Right ventricle myocardium superior (tissue), 1 donor: ENCODE measurements around the gene VPS8. TPM values are rescaled to one million over a fixed set of nuclear protein-coding genes. Genes with fewer than 3 reads are reported as not detected.
A peak's percentile ranks its signal among the peaks of the same experiment; 100 is the strongest.

Experiments
- ATAC-seq: fragments of 200-7000 bp; cut with Tn5 transposase; one replicate; pipeline ENCODE4 v1.9.1; 2020; ENCODE audit warnings: mild to moderate bottlenecking; ENCODE audit not compliant: poor library complexity
- DNase-seq: peaks from one replicate; pipeline ENCODE4 v3.0.0-alpha.2; 2020
- intact Hi-C: fragments of 100-400 bp; cut with DNase I; formaldehyde crosslinking; loops from one replicate; pipeline ENCODE4 v1.11.2; 2022
- total RNA-seq: library from RNA; stranded (reverse); fragmentation: NEBNext Ultra II Directional; extraction: Animal tissue kit (Norgen Biotek cat#: 25700); gene quantifications from one replicate; pipeline ENCODE4 v1.2.1, GENCODE V29; 2021
- donor health status: DM: no; HTN: yes; CAD: no; lungs with severe emphysema.

VPS8 gene
- total RNA-seq, 1 donor from 2014 or later = 51.5 TPM

DNA sequence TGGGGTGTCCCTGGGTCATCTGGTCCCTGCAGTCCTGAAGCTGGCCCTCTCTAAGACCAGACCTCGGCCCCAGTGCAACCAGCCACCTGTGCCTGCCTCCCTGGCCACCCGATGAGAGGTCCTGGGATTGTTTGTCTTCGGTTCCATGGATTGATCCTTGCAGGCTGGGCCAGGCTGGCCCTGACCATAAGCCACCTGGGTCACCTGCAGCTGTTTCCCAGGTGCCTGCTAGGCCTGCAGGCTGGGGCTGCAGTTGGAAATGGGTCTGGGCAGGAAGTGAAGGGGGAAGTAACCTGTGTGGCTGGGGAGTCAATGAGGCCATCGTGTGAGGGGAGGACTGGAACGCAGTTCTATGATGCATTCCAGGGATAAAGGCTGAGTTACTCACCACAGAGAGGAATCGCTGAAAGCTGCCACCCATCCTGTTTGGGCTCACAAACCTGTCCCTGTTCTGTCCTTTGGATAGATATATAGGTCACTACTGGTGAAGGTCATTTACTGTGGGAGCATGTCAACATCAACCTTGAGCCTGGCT is 30.9 kb upstream of the VPS8 start:
- ATAC-seq (no peak), DNase-seq (no peak)
- intact Hi-C loops = no loop called here

DNA sequence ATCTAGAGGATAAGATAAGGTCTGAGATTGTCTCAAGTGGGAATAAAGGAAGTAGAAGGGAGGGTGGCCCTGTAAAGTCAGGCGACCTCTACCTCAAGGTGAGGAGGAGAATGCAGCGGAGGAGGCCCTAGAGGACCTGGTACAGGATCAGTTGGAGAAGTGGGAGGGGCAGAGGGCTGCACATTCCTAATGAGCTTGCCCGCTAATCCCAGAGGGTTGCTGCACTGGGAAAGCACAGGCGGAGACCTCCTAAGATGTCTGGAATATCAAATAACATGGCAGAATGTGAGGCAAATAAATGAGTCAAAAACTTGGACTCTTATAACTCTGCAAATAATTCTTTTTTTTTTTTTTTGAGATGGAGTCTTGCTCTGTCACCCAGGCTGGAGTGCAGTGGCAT is 30.2 kb upstream of the VPS8 start:
- intact Hi-C loops = no loop called here
- ATAC-seq = no peak
- DNase-seq = no peak

DNA sequence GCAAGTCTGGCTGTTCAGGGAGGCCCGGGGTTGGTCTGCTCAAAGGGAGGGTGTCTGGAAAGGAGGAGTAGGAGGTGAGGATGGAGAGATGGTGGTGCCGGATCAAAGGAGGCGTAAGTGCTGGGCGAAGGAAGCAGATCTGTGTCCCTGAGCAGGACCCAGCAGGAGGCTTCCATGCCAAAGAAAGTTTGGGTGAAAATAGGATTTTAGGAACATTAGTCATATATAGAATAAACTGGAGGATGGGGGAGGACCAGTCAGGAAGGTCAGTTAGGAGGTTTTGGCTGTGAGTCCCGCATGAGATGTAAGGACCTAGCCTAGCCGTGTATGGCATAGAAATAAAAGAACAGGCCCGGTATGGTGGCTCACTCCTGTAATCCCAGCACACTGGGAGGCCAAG is 28.6 kb upstream of the VPS8 start:
- intact Hi-C loops = no loop called here
- no peak for DNase-seq
- no peak for ATAC-seq

DNA sequence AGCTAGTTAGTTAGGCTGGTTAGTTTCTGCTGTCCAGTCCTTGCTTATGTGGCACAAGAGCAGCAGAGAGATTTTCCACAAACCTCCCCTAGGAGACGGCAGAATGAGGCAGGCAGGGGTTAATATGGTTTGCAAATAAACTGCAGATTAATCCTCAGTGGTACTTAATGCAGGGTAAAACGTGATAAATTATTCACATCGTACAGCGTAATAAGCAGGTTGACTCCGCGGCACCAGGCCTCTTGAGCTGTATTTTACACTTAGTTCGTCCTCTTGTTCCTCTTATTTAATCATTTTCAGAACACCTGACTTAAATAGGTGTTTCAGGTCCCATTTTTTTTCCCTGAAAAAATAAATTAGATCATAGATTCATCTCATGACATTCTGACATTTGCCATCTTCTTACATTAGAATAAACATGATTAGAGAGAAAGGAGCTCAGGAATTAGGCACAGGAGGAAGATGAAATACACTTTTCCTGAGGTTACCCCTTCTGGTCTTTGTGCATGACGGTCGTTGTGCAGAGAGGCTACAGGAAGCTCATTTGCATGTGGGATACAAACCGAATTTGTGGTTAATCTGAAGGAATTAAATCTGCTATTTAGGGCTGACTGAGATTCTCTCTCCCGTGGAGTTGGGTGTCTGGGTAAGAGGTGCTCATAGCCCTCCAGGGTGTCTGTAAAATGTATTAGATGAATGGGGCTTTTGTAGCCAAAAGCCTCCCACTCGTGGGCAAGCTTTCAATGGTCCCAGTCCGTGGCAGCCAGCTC is 27.1 kb upstream of the VPS8 start:
- ATAC-seq = no peak

DNA sequence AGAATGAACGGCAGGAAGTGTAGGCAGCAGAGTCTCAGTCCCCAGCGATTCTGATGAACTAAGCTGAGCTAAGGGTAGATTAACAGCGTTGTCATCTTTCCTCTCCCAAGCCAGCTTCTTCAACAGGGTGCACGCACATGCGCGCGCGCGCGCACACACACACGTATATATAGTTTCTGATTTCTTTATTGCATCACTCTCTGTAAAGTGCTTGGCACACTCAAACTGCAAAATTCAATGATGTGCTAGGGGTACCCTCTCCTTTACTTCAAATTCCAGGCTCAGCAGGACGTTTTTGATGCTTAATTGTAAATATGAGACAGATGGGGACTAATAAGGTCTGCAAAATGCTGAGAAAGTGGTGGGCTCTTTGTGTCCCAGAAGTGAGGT is 26.1 kb upstream of the VPS8 start:
- no peak for DNase-seq
- ATAC-seq = peak; percentile 49
- intact Hi-C loops = no loop called here

More for the DNA sequence above, 27.1 kb upstream of the VPS8 start:
- intact Hi-C loops = no loop called here
- no peak for DNase-seq

DNA sequence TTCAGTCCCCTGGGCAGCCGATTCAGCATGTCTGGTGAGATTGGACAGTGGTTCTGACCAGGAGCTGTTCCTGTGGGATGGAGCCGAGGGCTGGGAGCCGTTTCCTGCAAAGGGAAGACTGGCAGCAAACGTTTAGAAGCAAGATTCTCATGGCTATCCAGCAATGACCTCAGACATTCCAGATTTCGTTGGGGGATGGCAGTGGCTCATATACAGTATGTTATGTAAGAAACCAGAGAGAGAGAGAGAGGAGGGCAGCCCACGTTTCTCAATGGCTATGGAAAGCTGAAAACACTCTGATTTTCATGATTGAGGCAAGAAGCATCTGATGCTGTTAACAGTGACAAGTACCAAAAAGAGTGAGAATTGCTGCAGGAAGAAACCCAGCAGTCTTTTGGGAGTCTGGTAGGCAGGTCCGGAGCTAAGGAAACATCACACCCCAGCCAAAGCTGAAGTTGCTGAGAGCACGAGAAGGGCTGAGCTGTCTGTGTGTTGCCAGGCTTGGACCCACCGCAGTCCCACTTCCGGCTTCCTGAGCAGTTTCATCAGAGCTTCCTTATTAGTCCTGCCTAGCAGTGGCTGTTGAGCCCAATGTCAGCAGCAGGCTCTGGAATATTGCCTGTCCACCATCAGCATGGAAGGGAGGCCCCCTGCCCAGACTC is 25.6 kb upstream of the VPS8 start:
- intact Hi-C loops = no loop called here
- DNase-seq = peak; percentile 77
- ATAC-seq = peak; percentile 83

DNA sequence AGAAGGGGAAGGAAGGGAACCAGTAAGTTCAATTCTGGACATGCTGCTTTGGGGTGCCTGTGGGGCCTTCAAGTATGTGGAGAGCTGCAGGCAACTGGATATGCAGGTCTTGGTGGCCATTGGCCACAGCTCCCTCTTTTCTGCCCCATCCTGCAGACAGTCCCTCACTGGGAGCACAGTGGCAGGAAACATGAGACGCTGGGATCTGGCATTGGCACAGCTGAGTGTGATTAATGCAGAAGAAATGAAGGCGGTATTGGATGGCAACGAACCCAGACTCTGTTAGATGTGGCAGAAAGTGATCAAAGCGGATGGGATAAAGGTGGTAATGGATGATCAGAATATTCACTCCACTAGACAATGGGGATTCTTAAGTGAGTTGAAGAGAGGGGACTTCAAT is 23.2 kb upstream of the VPS8 start:
- intact Hi-C loops = no loop called here
- no peak for DNase-seq
- no peak for ATAC-seq

DNA sequence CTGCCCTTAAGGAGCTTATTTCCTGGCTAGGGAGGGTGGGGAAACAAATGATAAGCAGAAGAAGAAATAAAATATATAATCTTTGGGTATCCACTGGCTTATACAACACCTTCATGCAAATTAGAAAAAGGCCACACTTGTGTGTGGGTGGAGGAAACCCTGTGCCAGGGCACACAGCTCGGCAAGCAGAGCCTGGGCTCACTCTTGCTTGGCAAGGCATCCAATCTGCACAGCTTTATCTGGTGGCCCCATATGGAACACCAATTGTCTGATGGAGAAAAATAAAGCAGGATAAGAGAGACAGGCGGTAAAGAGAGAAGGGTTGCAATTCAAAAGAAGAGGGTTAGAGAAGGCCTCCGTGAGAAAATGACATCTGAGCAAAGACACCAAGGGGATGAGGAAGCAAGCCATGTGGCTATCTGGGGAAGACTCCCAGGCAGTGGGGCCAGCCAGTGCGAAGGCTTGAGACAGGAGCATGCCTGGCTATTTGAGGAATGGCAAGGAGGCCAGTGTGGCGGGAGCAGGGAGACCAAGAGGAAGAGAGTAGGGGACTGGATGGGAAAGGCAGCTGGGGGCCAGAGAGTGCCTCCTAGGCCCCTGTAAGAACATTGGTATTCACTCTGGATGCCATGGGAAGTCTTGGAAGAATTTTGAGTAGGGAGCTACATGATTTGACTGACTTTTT is 22.5 kb upstream of the VPS8 start:
- DNase-seq = no peak
- ATAC-seq = no peak
- intact Hi-C loops = no loop called here

DNA sequence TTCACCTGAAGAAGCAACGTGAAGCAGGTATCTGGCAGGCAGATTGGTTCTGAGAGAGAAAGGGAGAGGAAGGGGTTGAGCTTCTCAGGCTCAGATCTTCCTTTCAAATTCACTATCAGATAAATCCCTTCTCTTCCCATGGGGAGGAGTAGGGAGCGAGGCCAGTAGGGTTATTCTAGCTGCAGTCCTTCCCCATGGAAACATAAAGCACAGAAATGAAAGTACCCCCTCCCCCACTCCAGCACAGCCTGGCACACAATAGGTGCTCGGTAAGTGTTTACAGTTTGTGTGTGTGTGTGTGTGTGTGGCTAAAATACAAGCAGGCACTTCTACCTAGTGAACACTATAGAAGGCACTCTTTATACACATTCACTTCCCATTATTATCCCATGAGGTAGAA is 20.8 kb upstream of the VPS8 start:
- intact Hi-C loops = no loop called here
- ATAC-seq (no peak), DNase-seq (no peak)

DNA sequence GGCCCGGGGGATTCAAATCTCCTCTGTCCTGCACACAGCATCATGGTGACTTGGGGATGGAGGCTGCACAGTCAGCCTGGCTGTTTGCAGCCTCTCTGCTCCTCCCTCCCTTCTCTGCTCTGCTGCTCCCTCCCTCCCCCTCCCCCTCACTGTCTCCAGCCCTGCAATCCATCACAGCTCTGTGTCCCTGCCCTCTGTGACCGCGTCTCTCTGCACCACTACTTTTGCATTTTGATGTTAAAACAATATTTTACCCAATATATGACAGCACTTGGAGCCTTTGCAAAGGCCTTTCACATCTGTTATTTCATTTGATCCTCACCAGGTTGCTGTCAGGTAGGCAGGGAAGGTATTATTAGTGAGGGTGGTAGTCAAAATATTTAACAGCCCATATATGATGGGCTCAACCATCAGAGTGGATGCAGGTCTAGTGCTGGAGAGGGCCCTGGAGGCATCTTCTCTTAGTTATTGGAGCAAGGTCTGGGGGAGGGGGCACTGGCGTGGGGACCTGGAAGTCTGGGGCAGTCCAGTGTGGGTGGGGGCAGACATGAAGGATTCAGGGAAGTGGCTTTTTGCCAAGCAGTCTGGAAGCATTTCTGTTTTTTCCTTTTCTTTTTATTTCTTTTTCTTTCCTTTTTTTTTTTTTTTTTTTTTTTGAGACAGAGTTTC is 16.3 kb upstream of the VPS8 start:
- intact Hi-C loops = no loop called here
- ATAC-seq (peak; percentile 10), DNase-seq (no peak)

DNA sequence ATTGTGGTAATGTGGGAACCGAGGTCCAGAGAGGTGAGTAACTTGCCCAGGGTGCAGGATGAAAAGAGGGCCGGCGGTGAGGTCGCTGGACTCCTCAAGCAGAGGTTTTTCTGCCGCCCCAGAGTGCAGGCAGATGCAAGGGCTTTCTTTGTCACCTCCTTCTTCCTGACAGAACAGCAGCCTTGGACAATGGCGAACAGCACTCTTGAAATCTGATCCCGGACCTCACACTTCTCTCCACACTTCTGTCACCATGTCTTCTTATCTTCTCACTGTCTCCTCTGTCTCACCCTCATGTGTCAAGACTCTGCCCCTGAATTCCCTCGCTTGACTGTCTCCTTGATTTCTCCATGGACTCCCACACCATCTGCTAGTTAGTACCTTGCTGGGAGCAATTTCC is 15.4 kb upstream of the VPS8 start:
- intact Hi-C loops = no loop called here
- ATAC-seq (peak; percentile 43), DNase-seq (no peak)

DNA sequence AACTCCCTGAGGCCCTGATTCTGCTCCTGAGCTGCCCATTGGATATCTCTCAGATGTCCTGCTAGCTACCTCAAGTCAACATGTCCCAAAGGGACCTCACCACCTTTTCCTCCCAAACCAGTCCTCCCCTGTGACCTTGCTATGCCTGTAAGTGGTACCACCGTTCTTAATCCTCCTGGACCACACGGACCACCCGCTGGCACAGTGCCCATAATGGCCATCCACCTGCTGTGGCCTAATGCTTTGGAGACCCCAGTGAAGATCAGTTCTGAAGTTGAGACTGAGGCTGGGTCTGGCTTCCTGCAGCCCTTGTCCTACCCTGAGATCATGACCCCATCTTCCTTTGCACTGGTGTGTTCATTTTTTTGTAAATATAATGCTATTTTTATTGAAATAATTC is 15.0 kb upstream of the VPS8 start:
- intact Hi-C loops = no loop called here
- no peak for DNase-seq
- ATAC-seq = no peak

DNA sequence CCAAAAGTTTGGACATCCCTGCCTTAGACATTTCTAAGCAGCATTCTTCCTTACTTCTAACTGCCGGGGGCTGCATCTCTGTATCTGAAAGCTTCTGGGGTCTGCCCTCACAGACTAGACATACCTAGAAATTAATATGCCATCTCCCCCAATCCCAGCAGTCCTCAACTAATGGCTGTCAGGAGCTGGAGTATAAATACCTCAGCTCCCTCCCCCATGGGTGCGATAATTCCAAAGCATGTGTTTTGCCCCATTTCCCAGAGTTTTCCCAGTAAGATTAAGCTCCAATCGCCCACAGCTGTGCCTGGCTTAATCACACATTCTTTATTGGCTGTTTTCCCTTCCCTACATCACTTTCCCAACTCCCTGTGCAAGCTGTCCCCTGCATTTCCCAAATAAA is 13.8 kb upstream of the VPS8 start:
- intact Hi-C loops = no loop called here
- DNase-seq = no peak
- ATAC-seq = no peak

DNA sequence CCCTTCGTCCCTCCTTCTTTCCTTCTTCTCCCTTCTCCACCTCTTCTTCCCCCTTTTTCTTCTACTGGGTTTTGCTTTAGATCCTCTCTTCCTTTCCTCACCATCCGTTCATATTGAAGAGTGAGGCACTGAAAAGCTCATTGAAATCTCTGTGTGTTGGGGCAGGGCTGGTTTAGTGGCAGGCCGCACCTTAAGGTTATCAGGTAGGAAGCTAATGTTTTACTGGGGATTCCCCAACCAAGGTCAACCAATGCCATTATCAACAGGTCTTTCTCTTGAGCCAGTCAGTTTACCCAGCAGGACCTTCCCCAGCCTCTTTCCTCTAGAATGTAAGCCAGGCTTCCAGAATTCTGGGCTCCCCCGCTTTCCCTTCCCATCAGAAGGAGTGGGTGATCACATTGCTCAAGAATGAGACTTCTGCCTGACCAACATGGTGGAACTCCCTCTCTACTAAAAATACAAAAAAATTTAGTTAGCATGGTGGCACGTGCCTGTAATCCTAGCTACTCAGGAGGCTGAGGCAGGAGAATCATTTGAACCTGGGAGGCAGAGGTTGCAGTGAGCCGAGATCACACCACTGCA is 11.5 kb upstream of the VPS8 start:
- ATAC-seq (no peak), DNase-seq (no peak)
- intact Hi-C loops = no loop called here

DNA sequence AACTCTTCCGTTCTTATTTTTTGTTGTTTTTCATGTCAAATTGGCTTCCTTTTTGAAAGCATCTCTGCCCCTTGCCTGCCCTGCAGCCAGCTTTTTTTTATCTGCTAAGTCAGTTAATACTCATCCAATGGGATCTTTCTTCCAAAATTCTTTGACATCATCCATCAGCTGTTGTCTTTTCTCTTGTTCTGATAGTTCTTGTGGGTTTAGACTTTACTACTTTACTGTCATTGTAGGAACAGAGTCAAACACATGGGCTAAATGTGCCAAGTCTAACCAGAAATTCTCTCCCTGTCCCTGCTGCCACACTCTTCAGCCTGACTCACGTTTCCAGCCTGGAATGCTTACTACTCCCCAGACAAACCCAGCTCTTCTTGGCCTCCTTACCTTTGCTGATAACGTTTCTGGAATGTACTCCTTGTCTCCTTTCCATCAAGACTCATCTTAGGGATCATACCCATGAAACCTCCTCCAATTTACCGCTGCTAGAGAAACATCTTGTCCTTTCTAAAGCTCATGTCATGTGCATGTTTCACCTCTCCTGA is 10.7 kb upstream of the VPS8 start:
- intact Hi-C loops = no loop called here
- DNase-seq = no peak
- ATAC-seq = no peak

DNA sequence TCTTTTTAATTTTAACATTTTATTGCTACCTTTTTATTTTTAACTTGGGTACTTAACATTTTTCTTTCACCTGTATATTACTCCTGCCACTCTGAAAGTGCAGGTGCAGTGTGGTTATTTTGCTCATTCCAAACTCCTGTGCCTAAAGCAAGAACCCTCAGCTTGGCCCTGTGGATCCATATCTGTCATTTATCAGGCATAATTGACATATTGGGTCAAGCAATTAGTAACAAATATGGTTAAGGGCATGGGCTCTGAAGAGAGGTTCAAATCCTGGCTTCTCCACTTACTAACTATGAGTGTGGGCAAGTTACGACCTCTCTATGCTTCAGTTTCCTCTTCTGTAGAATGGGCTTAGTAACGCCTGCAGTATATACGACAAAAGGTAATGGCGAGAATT is 9.8 kb upstream of the VPS8 start:
- intact Hi-C loops = no loop called here
- no peak for ATAC-seq

DNA sequence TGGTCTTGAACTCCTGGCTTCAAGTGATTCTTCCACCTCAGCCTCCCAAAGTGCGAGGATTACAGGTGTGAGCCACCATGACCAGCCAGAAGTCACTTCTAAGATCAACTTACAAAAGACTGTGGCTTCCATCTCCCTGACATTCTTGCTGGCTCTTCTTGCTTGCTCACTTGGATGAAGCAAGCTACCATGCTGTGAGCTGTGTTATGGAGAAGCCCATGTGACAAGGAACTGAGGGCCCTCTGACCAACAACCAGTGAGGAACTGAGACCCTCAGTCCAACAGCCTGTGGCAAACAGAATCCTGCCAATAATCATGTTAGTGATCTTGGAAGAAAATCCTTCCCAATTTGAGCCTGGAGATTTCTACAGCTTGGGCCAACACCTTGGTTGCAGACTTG is 7.2 kb upstream of the VPS8 start:
- intact Hi-C loops = no loop called here
- DNase-seq = no peak
- ATAC-seq = no peak

More for the DNA sequence above, 9.8 kb upstream of the VPS8 start:
- no peak for DNase-seq

DNA sequence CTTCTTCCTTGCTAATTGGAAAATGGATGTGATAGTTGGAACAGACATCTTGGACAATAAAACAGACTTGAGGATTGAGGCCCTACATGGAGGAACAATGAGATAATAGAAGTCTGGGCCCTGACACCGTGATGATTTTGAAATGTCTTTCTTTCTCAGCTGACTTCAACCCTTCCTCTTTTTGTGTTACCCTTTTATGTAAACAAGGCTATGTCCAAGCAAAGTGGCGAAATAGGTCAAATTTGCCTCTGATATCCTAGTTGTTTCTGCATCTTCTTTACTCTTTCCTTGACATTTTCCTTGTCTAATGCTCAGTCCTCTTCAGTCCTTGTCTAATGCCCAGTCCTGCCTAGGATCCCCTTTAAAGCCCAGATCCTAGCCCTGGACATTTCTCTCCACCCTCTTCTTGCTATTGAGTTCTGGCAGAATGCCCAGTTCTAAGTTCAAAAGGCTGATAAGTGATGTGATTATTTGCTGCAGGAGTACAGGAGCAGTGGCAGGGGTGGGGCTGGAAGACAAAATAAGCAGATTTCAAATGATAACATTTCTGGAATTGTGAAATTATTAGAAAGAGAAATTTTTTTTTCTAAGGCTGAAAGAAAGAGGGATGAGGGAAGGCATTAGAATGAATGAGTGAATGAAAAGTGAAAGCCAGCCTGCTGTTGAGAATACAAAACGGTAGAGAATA is 6.5 kb upstream of the VPS8 start:
- intact Hi-C loops = no loop called here
- ATAC-seq = peak; percentile 53
- no peak for DNase-seq
